Germinal center (tissue), 1 donor: Measurements from ENCODE around the gene C1QTNF12.

Source experiments
- DNase-seq: peaks from one replicate; pipeline ENCODE4 v3.0.0; 2012; ENCODE audit warnings: mixed read lengths, low spot score

The C1QTNF12 gene

GRCh38 chr1:1228596-1229321 lies 17.8 kb downstream of the C1QTNF12 start:
- no peak for DNase-seq

- no peak for DNase-seq
These were observed 18.3 kb downstream of the C1QTNF12 start for GRCh38 chr1:1228187-1228586.

- DNase-seq: no peak
These were observed 19.1 kb downstream of the C1QTNF12 start for GRCh38 chr1:1227386-1227785.

GRCh38 chr1:1226566-1227362 lies 19.8 kb downstream of the C1QTNF12 start:
- no peak for DNase-seq

GRCh38 chr1:1225913-1226312 lies 20.6 kb downstream of the C1QTNF12 start:
- DNase-seq: no peak

GRCh38 chr1:1225238-1225845 lies 21.2 kb downstream of the C1QTNF12 start:
- DNase-seq: no peak

- DNase-seq: no peak
These were observed 22.6 kb downstream of the C1QTNF12 start for GRCh38 chr1:1223891-1224290.

GRCh38 chr1:1223321-1223720 lies 23.2 kb downstream of the C1QTNF12 start:
- no peak for DNase-seq

- no peak for DNase-seq
These were observed 23.8 kb downstream of the C1QTNF12 start for GRCh38 chr1:1222575-1223225.

- DNase-seq: no peak
These were observed 24.5 kb downstream of the C1QTNF12 start for GRCh38 chr1:1221887-1222574.

- no peak for DNase-seq
These were observed 26.3 kb downstream of the C1QTNF12 start for GRCh38 chr1:1220197-1220596.

- DNase-seq: no peak
These were observed 27.2 kb downstream of the C1QTNF12 start for GRCh38 chr1:1219341-1219740.

- no peak for DNase-seq
These were observed 27.9 kb downstream of the C1QTNF12 start for GRCh38 chr1:1218524-1219200.

- DNase-seq: no peak
These were observed 28.6 kb downstream of the C1QTNF12 start for GRCh38 chr1:1217621-1218523.

- DNase-seq: no peak
These were observed 29.5 kb downstream of the C1QTNF12 start for GRCh38 chr1:1216770-1217620.

- DNase-seq: no peak
These were observed 30.5 kb downstream of the C1QTNF12 start for GRCh38 chr1:1215881-1216605.

- DNase-seq: no peak
These were observed 31.3 kb downstream of the C1QTNF12 start for GRCh38 chr1:1215080-1215676.
